Measurements from ENCODE around the gene GPS1.

Gene GPS1

GRCh38 chr17:82045936-82046484 lies 5.7 kb upstream of the GPS1 start:
- no peak for DNase-seq (ENCODE audit: low spot score)

GRCh38 chr17:82046903-82047302 lies 4.8 kb upstream of the GPS1 start:
- no peak for DNase-seq (ENCODE audit: low spot score)

- DNase-seq (ENCODE audit: low spot score) = no peak
Measured at GRCh38 chr17:82047379-82047778, 4.3 kb upstream of the GPS1 start.

GRCh38 chr17:82047914-82048570 lies 3.7 kb upstream of the GPS1 start:
- no peak for DNase-seq (ENCODE audit: low spot score)

GRCh38 chr17:82048571-82048971 lies 3.1 kb upstream of the GPS1 start:
- no peak for DNase-seq (ENCODE audit: low spot score)

- no peak for DNase-seq (ENCODE audit: low spot score)
Measured at GRCh38 chr17:82049106-82049505, 2.6 kb upstream of the GPS1 start.

- DNase-seq (ENCODE audit: low spot score) = no peak
Measured at GRCh38 chr17:82049521-82049971, 2.2 kb upstream of the GPS1 start.

GRCh38 chr17:82050152-82050760 lies 1.4 kb upstream of the GPS1 start:
- DNase-seq (ENCODE audit: low spot score) = no peak

GRCh38 chr17:82050761-82051641 lies 697 bp upstream of the GPS1 start:
- DNase-seq (ENCODE audit: low spot score) = no peak

- no peak for DNase-seq (ENCODE audit: low spot score)
Measured at GRCh38 chr17:82052638-82053059, 951 bp downstream of the GPS1 start.

GRCh38 chr17:82053130-82053529 lies 1.4 kb downstream of the GPS1 start:
- no peak for DNase-seq (ENCODE audit: low spot score)

GRCh38 chr17:82053556-82054263 lies 2.0 kb downstream of the GPS1 start:
- DNase-seq (ENCODE audit: low spot score) = no peak

GRCh38 chr17:82054351-82055022 lies 2.8 kb downstream of the GPS1 start:
- no peak for DNase-seq (ENCODE audit: low spot score)

GRCh38 chr17:82055023-82055964 lies 3.6 kb downstream of the GPS1 start:
- no peak for DNase-seq (ENCODE audit: low spot score)

- no peak for DNase-seq (ENCODE audit: low spot score)
Measured at GRCh38 chr17:82055965-82056728, 4.4 kb downstream of the GPS1 start.

- DNase-seq (ENCODE audit: low spot score) = no peak
Measured at GRCh38 chr17:82056729-82057621, 5.3 kb downstream of the GPS1 start.

GRCh38 chr17:82058230-82058854 lies 6.6 kb downstream of the GPS1 start:
- no peak for DNase-seq (ENCODE audit: low spot score)

- DNase-seq (ENCODE audit: low spot score) = no peak
Measured at GRCh38 chr17:82058855-82059249, 7.2 kb downstream of the GPS1 start.

All from ecto neural progenitor cell (in vitro differentiated cells).